ENCODE data around the gene HERPUD2. TPM values are rescaled to one million over a fixed set of nuclear protein-coding genes. Genes with fewer than 3 reads are reported as not detected.

HERPUD2 gene
- polyA plus RNA-seq, 1 donor (not counting 4 experiments of a cell fraction or from before 2014, with no cell fraction given), result 43.6 TPM

DNA sequence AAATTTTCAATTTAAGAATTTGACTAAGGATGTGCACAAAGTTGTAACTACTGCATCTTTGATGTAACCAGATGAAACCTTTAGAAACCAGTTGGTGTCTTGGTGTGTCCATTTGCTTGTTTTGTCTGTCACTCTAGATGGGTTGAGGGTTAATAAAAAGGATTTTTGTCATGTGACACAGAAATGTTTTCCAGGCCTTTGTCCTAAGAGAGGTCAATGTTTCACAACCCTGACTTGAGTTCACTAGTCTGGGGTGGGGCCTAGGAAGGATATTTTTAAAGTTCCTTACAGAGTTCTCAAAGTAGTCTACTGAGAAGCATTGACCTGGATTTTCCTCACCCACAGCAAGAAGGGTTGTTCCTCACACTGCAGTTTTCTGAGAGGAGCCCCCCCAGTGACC is 90.3 kb downstream of the HERPUD2 start:
- no peaks in the 10 kb centered on the region for H3K36me3 ChIP-seq (ENCODE audit: control insufficient read depth in 2 of 2, extremely low read depth in 1 of 2, insufficient read depth in 2 of 2, low read length in 2 of 2)
- no peak overlapping the region for H2AFZ ChIP-seq (ENCODE audit: control insufficient read depth, low read length)
- H3K27ac ChIP-seq (ENCODE audit: control insufficient read depth, insufficient read depth, low read length), result no peak overlapping the region
- DNase-seq (ENCODE audit: low read depth, low spot score) (no peak), FAIRE-seq (no peak)
- no peaks in the 10 kb centered on the region for H3K27me3 ChIP-seq (ENCODE audit: control insufficient read depth, extremely low read depth, insufficient read depth, low read length)
- H3K4me3 ChIP-seq (ENCODE audit: control insufficient read depth in 2 of 3, extremely low read depth in 1 of 3, insufficient read depth in 2 of 3, low read depth in 1 of 3, low read length in 3 of 3), result no peak overlapping the region
- no peaks in the 10 kb centered on the region for H4K20me1 ChIP-seq (ENCODE audit: control insufficient read depth, extremely low read depth, insufficient read depth, low read length)
- H3K9me3 ChIP-seq (ENCODE audit: control insufficient read depth, low read depth, low read length), result no peaks in the 10 kb centered on the region
- no peaks in the 10 kb centered on the region for H3K4me1 ChIP-seq (ENCODE audit: control insufficient read depth, extremely low read depth, insufficient read depth, low read length)
- H3K9me1 ChIP-seq (ENCODE audit: control insufficient read depth, extremely low read depth, insufficient read depth, low read length), result no peaks in the 10 kb centered on the region
- dilution Hi-C loops (cut with MboI; ENCODE audit: extremely low pct_ligation_motif_present, low sequenced_read_pairs), result no loop called here
- H3K79me2 ChIP-seq (ENCODE audit: control insufficient read depth, insufficient read depth, low read length), result no peaks in the 10 kb centered on the region
- H3K9ac ChIP-seq (ENCODE audit: control insufficient read depth, extremely low read depth, insufficient read depth, low read length), result no peak overlapping the region
- H3K4me2 ChIP-seq (ENCODE audit: control insufficient read depth, extremely low read depth, insufficient read depth, low read depth, low read length), result no peak overlapping the region
- no peak for TF ChIP-seq EZH2 (IDR thresholded peaks at IDR 0.05; ENCODE audit: low read length)
- TF ChIP-seq, protein P1, sequence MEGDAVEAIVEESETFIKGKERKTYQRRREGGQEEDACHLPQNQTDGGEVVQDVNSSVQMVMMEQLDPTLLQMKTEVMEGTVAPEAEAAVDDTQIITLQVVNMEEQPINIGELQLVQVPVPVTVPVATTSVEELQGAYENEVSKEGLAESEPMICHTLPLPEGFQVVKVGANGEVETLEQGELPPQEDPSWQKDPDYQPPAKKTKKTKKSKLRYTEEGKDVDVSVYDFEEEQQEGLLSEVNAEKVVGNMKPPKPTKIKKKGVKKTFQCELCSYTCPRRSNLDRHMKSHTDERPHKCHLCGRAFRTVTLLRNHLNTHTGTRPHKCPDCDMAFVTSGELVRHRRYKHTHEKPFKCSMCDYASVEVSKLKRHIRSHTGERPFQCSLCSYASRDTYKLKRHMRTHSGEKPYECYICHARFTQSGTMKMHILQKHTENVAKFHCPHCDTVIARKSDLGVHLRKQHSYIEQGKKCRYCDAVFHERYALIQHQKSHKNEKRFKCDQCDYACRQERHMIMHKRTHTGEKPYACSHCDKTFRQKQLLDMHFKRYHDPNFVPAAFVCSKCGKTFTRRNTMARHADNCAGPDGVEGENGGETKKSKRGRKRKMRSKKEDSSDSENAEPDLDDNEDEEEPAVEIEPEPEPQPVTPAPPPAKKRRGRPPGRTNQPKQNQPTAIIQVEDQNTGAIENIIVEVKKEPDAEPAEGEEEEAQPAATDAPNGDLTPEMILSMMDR (optimal IDR thresholded peaks at IDR 0.05 in 1 of 3, IDR thresholded peaks at IDR 0.05 in 1 of 3, conservative IDR thresholded peaks at IDR 0.05 in 1 of 3; ENCODE audit: extremely low read depth in 1 of 3, insufficient read depth in 2 of 3, low read length in 3 of 3), result no peak

GRCh38 chr7:35599645-35600044 is 95.3 kb downstream of the HERPUD2 start:
- dilution Hi-C loops (cut with MboI; ENCODE audit: extremely low pct_ligation_motif_present, low sequenced_read_pairs), result no loop called here
- H3K4me1 ChIP-seq (ENCODE audit: control insufficient read depth, extremely low read depth, insufficient read depth, low read length), result no peaks in the 10 kb centered on the region
- no peaks in the 10 kb centered on the region for H3K79me2 ChIP-seq (ENCODE audit: control insufficient read depth, insufficient read depth, low read length)
- no peak overlapping the region for H3K4me2 ChIP-seq (ENCODE audit: control insufficient read depth, extremely low read depth, insufficient read depth, low read depth, low read length)
- no peak overlapping the region for H3K9ac ChIP-seq (ENCODE audit: control insufficient read depth, extremely low read depth, insufficient read depth, low read length)
- no peaks in the 10 kb centered on the region for H4K20me1 ChIP-seq (ENCODE audit: control insufficient read depth, extremely low read depth, insufficient read depth, low read length)
- no peaks in the 10 kb centered on the region for H3K27me3 ChIP-seq (ENCODE audit: control insufficient read depth, extremely low read depth, insufficient read depth, low read length)
- no peak for DNase-seq (ENCODE audit: low read depth, low spot score)
- no peak overlapping the region for H3K27ac ChIP-seq (ENCODE audit: control insufficient read depth, insufficient read depth, low read length)
- no peak overlapping the region for H2AFZ ChIP-seq (ENCODE audit: control insufficient read depth, low read length)
- no peaks in the 10 kb centered on the region for H3K9me3 ChIP-seq (ENCODE audit: control insufficient read depth, low read depth, low read length)
- H3K9me1 ChIP-seq (ENCODE audit: control insufficient read depth, extremely low read depth, insufficient read depth, low read length), result no peaks in the 10 kb centered on the region
- no peak for FAIRE-seq
- no peak for TF ChIP-seq EZH2 (IDR thresholded peaks at IDR 0.05; ENCODE audit: low read length)
- TF ChIP-seq, protein P1 (optimal IDR thresholded peaks at IDR 0.05 in 1 of 3, IDR thresholded peaks at IDR 0.05 in 1 of 3, conservative IDR thresholded peaks at IDR 0.05 in 1 of 3; ENCODE audit: extremely low read depth in 1 of 3, insufficient read depth in 2 of 3, low read length in 3 of 3), result no peak
- no peak overlapping the region for H3K4me3 ChIP-seq (ENCODE audit: control insufficient read depth in 2 of 3, extremely low read depth in 1 of 3, insufficient read depth in 2 of 3, low read depth in 1 of 3, low read length in 3 of 3)
- no peaks in the 10 kb centered on the region for H3K36me3 ChIP-seq (ENCODE audit: control insufficient read depth in 2 of 2, extremely low read depth in 1 of 2, insufficient read depth in 2 of 2, low read length in 2 of 2)
